ENCODE results near the gene SPOCD1. TPM values are rescaled to one million over a fixed set of nuclear protein-coding genes. Genes with fewer than 3 reads are reported as not detected.

Gene SPOCD1
- polyA plus RNA-seq, 1 of the 3 experiments (the other 2 are of a cell fraction): 10.7 TPM

- Histone ChIP-seq H3K9me3 (no peaks in the 10 kb centered on the region), H2AFZ (ENCODE audit: low read depth) (no peak overlapping the region), H3K4me3 (ENCODE audit: low read depth in 2 of 2, low read length in 1 of 2) (peak overlapping the region in 1 of 2 experiments; percentile 65; a peak in 3 of 4 replicates), H3K4me1 (ENCODE audit: control insufficient read depth in 1 of 2, insufficient read depth in 2 of 2, low read depth in 1 of 2, low read length in 1 of 2) (peaks cover 7 to 31% of the 10 kb centered on the region in 2 experiments; a peak in 3 of 4 replicates), H3K27me3 (ENCODE audit: insufficient read depth) (no peaks in the 10 kb centered on the region), H3K9me2 (no peaks in the 10 kb centered on the region), H3K79me2 (ENCODE audit: insufficient read depth) (peaks cover 17% of the 10 kb centered on the region), H3K9ac (peak overlapping the region; percentile 62; the same call in 1 of the 2 replicates), H4K20me1 (ENCODE audit: insufficient read depth) (no peaks in the 10 kb centered on the region), H3K36me3 (replicated peaks in 1 of 2; ENCODE audit: control insufficient read depth in 1 of 2, insufficient read depth in 2 of 2, low read length in 1 of 2) (no peaks in the 10 kb centered on the region), H3K4me2 (peak overlapping the region; percentile 94), H3F3A (replicated peaks; ENCODE audit: insufficient read depth) (no peaks in the 10 kb centered on the region), H3K27ac (ENCODE audit: low read depth in 2 of 2, low read length in 1 of 2) (peak overlapping the region in 1 of 2 experiments; percentile 74; a peak in 1 of 4 replicates)
- ChIA-PET CTCF (interaction anchor here (0.9 to 7.9 kb wide), 5 partner anchors 7 to 206 kb away, joined by 3 to 62 read pairs (median 9); no protein-coding TSS in a partner anchor), POLR2A (no interaction called here)
- no peak for DNase-seq
- TF ChIP-seq RAD21 (IDR thresholded peaks at IDR 0.05; ENCODE audit: low read length): no peak
- no peak for TF ChIP-seq GABPA (IDR thresholded peaks at IDR 0.05; ENCODE audit: low read depth)
- TF ChIP-seq JUND (IDR thresholded peaks at IDR 0.05): no peak
- no peak for TF ChIP-seq SIN3A (IDR thresholded peaks at IDR 0.05; ENCODE audit: borderline replicate concordance, low read depth, low read length)
- TF ChIP-seq SMC3 (IDR thresholded peaks at IDR 0.05; ENCODE audit: low read depth, low read length): no peak
- TF ChIP-seq RXRA (IDR thresholded peaks at IDR 0.05; ENCODE audit: borderline replicate concordance, low read depth): no peak
- TF ChIP-seq FOSL2 (IDR thresholded peaks at IDR 0.05; ENCODE audit: borderline replicate concordance, low read depth): no peak
- TF ChIP-seq ZBTB33 (IDR thresholded peaks at IDR 0.05; ENCODE audit: borderline replicate concordance, low read depth): no peak
- no peak for TF ChIP-seq ELF1 (IDR thresholded peaks at IDR 0.05)
- WGBS (ENCODE audit: low lambda C conversion rate): 98% methylated on average over 5 of the region's 5 CpGs
Measured at GRCh38 chr1:31797216-31797615, 18.6 kb downstream of the SPOCD1 start.

- POLR2A ChIA-PET: no interaction called here
- no peaks in the 10 kb centered on the region for H4K20me1 ChIP-seq (ENCODE audit: insufficient read depth)
- H3K9me3 ChIP-seq: no peaks in the 10 kb centered on the region
- no peak for DNase-seq
- CTCF ChIA-PET: interaction anchor here (7.9 kb wide), 1 partner anchor 7 kb away, joined by 62 read pairs; no protein-coding TSS in a partner anchor
- H3K36me3 ChIP-seq (replicated peaks in 1 of 2; ENCODE audit: control insufficient read depth in 1 of 2, insufficient read depth in 2 of 2, low read length in 1 of 2): no peaks in the 10 kb centered on the region
- peaks cover 7 to 31% of the 10 kb centered on the region in 2 experiments; a peak in 3 of 4 replicates for H3K4me1 ChIP-seq (ENCODE audit: control insufficient read depth in 1 of 2, insufficient read depth in 2 of 2, low read depth in 1 of 2, low read length in 1 of 2)
- peaks cover 17% of the 10 kb centered on the region for H3K79me2 ChIP-seq (ENCODE audit: insufficient read depth)
- no peak overlapping the region for H3K4me3 ChIP-seq (ENCODE audit: low read depth in 2 of 2, low read length in 1 of 2)
- no peaks in the 10 kb centered on the region for H3K9me2 ChIP-seq
- H3K27ac ChIP-seq (ENCODE audit: low read depth in 2 of 2, low read length in 1 of 2): no peak overlapping the region
- H3K4me2 ChIP-seq: peak overlapping the region; percentile 94; the same call in 1 of the 2 replicates
- no peak overlapping the region for H2AFZ ChIP-seq (ENCODE audit: low read depth)
- H3K27me3 ChIP-seq (ENCODE audit: insufficient read depth): no peaks in the 10 kb centered on the region
- 87% methylated on average over 7 of the region's 7 CpGs for WGBS (ENCODE audit: low lambda C conversion rate)
- H3F3A ChIP-seq (replicated peaks; ENCODE audit: insufficient read depth): no peaks in the 10 kb centered on the region
- H3K9ac ChIP-seq: no peak overlapping the region
- TF ChIP-seq ZBTB33 (IDR thresholded peaks at IDR 0.05; ENCODE audit: borderline replicate concordance, low read depth) (no peak), POLR2AphosphoS5 (IDR thresholded peaks at IDR 0.05; ENCODE audit: low read depth, low read length) (no peak), CTCF (IDR thresholded peaks at IDR 0.05) (no peak), IRF3 (IDR thresholded peaks at IDR 0.05; ENCODE audit: low read depth, low read length) (no peak), NFIC (IDR thresholded peaks at IDR 0.05; ENCODE audit: borderline replicate concordance) (no peak), FOXM1 (IDR thresholded peaks at IDR 0.05; ENCODE audit: low read depth) (no peak), TCF12 (IDR thresholded peaks at IDR 0.05) (no peak), NRF1 (IDR thresholded peaks at IDR 0.05; ENCODE audit: low read depth, low read length) (no peak), EP300 (IDR thresholded peaks at IDR 0.05; ENCODE audit: borderline replicate concordance in 1 of 2, low read depth in 1 of 2, low read length in 1 of 2) (no peak), MAX (IDR thresholded peaks at IDR 0.05; ENCODE audit: low read depth) (no peak), FOSL2 (IDR thresholded peaks at IDR 0.05; ENCODE audit: borderline replicate concordance, low read depth) (no peak), SIN3A (IDR thresholded peaks at IDR 0.05; ENCODE audit: borderline replicate concordance, low read depth, low read length) (no peak), YY1 (IDR thresholded peaks at IDR 0.05; ENCODE audit: low read depth) (no peak), PBX3 (IDR thresholded peaks at IDR 0.05) (no peak), RAD21 (IDR thresholded peaks at IDR 0.05; ENCODE audit: low read length) (no peak)
Measured at GRCh38 chr1:31796707-31797106, 19.1 kb downstream of the SPOCD1 start.

Data from SK-N-SH (cell line).